ENCODE results near the gene ATXN2.

GRCh38 chr12:111428081-111428727 lies 170.9 kb downstream of the ATXN2 start:
- TF ChIP-seq ATF3 (IDR thresholded peaks at IDR 0.05) (no peak), RAD21 (IDR thresholded peaks at IDR 0.05) (no peak), TAF1 (conservative IDR thresholded peaks at IDR 0.05) (no peak), FOXA1 (IDR thresholded peaks at IDR 0.05) (no peak), GABPA (IDR thresholded peaks at IDR 0.05 in 1 of 2, conservative IDR thresholded peaks at IDR 0.05 in 1 of 2) (no peak), NR2F2 (IDR thresholded peaks at IDR 0.05) (no peak)
- TF ChIP-seq, protein P1, sequence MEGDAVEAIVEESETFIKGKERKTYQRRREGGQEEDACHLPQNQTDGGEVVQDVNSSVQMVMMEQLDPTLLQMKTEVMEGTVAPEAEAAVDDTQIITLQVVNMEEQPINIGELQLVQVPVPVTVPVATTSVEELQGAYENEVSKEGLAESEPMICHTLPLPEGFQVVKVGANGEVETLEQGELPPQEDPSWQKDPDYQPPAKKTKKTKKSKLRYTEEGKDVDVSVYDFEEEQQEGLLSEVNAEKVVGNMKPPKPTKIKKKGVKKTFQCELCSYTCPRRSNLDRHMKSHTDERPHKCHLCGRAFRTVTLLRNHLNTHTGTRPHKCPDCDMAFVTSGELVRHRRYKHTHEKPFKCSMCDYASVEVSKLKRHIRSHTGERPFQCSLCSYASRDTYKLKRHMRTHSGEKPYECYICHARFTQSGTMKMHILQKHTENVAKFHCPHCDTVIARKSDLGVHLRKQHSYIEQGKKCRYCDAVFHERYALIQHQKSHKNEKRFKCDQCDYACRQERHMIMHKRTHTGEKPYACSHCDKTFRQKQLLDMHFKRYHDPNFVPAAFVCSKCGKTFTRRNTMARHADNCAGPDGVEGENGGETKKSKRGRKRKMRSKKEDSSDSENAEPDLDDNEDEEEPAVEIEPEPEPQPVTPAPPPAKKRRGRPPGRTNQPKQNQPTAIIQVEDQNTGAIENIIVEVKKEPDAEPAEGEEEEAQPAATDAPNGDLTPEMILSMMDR (IDR thresholded peaks at IDR 0.05; ENCODE audit: low read depth, low read length, missing input control): no peak
- TF ChIP-seq, protein P2, sequence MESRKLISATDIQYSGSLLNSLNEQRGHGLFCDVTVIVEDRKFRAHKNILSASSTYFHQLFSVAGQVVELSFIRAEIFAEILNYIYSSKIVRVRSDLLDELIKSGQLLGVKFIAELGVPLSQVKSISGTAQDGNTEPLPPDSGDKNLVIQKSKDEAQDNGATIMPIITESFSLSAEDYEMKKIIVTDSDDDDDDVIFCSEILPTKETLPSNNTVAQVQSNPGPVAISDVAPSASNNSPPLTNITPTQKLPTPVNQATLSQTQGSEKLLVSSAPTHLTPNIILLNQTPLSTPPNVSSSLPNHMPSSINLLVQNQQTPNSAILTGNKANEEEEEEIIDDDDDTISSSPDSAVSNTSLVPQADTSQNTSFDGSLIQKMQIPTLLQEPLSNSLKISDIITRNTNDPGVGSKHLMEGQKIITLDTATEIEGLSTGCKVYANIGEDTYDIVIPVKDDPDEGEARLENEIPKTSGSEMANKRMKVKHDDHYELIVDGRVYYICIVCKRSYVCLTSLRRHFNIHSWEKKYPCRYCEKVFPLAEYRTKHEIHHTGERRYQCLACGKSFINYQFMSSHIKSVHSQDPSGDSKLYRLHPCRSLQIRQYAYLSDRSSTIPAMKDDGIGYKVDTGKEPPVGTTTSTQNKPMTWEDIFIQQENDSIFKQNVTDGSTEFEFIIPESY (IDR thresholded peaks at IDR 0.05): no peak

All from liver (tissue), 3 donors.